ENCODE results near the gene CD14. TPM values are rescaled to one million over a fixed set of nuclear protein-coding genes. Genes with fewer than 3 reads are reported as not detected.
"Not testable (repeated sequence)": the region's sequence is repeated elsewhere in the genome, so short reads cannot be mapped to it uniquely, and the experiment has no call there.

The CD14 gene
- polyA plus RNA-seq, 1 donor = 13.2 TPM

DNA sequence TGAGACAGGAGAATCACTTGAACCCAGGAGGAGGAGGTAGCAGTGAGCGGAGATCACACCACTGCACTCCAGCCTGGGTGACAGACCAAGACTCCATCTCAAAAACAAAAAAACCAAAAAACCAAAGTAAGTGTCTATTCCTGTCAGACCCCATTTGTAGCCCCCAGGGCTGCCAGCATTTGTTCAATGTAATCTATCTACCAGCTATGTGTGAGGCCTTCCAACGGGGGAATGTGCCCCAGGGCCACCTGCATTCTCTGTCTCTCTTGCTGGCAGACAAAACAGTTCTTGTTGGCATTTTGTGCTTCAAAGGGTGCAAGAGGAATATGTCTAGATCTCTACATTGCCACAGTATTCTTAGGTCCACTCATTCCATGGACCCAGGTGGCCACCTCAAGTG, 34.1 kb downstream of the CD14 start:
- no peaks in the 10 kb centered on the region for H3K27me3 ChIP-seq (ENCODE audit: control insufficient read depth, insufficient read depth, low read length)
- no peaks in the 10 kb centered on the region for H3K9me3 ChIP-seq (ENCODE audit: control insufficient read depth, low read depth, low read length)
- H3K36me3 ChIP-seq (ENCODE audit: control insufficient read depth, insufficient read depth, low read length) = no peaks in the 10 kb centered on the region
- no CpG with 5 or more reads among the region's 2 CpGs for WGBS (ENCODE audit: insufficient coverage, low lambda C conversion rate)
- H3K27ac ChIP-seq (ENCODE audit: low read length) = no peak overlapping the region
- no peaks in the 10 kb centered on the region for H3K4me1 ChIP-seq (ENCODE audit: control insufficient read depth, insufficient read depth, low read length)
- DNase-seq = no peak
- H3K4me3 ChIP-seq (ENCODE audit: low read length) = no peak overlapping the region

DNA sequence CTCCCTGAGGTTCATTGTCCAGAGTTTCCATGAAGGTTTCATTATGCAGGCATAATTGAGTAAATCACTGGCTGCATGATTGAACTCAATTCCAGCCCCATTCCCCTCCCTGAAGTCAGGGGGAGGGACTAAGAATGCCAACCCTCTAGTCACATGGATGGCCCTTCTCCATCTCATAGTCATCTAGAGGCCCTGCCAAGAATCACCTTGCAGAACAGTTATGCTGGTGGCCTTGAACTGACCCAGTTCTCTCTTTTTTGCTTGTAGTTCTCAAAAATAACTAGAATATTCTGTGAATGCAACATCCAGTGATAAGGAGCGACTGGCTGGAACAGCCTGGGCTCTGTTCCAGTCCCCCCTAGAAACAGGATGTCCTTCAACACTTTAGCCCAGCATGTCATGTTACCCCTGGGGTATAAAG, 36.6 kb downstream of the CD14 start:
- Histone ChIP-seq H3K27me3 (ENCODE audit: control insufficient read depth, insufficient read depth, low read length) (no peaks in the 10 kb centered on the region), H3K9me3 (ENCODE audit: control insufficient read depth, low read depth, low read length) (no peaks in the 10 kb centered on the region), H3K4me1 (ENCODE audit: control insufficient read depth, insufficient read depth, low read length) (no peaks in the 10 kb centered on the region), H3K36me3 (ENCODE audit: control insufficient read depth, insufficient read depth, low read length) (no peaks in the 10 kb centered on the region), H3K4me3 (ENCODE audit: low read length) (no peak overlapping the region), H3K27ac (ENCODE audit: low read length) (no peak overlapping the region)
- no CpG with 5 or more reads among the region's 1 CpG for WGBS (ENCODE audit: insufficient coverage, low lambda C conversion rate)
- no peak for DNase-seq

DNA sequence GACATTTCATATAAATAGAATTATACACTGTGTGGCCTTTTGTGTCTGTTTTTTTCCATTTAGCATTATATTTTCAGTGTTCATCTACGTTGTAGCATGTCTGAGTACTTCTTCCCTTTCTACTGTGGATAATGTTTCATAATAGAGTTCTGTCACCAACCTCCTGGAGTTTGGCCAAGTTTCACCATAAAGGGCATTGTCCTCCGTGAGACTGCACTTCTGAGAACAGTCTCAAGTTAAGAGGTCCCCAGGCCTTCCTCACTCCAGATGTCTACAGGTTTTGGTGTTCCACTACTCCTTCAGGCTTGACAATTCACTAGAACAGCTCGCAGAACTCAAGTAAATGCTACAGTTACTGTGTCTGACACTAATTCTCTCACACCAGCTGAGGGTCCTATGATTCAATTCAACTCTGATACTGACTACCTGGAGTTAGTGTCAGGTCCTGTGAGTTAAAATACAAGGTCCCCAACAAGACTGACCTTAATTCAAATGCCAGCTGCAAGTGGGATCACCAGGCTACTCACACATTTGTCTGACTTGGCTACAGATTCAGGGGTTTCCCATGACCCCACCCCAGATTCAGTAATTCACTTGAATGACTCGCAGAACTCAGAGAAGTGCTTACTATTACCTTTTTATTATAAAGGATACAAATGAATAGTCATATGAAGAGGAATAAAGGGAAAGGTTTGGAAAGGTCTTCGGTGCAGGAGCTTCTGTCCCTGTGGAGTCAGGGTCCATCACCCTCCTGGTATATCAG, 37.3 kb downstream of the CD14 start:
- H3K27ac ChIP-seq (ENCODE audit: low read length) = no peak overlapping the region
- WGBS (ENCODE audit: insufficient coverage, low lambda C conversion rate) = 80% methylated on average over 1 of the region's 5 CpGs
- H3K4me3 ChIP-seq (ENCODE audit: low read length) = no peak overlapping the region
- H3K9me3 ChIP-seq (ENCODE audit: control insufficient read depth, low read depth, low read length) = no peaks in the 10 kb centered on the region
- peak; percentile 40 to 61 for DNase-seq
- no peaks in the 10 kb centered on the region for H3K27me3 ChIP-seq (ENCODE audit: control insufficient read depth, insufficient read depth, low read length)
- H3K36me3 ChIP-seq (ENCODE audit: control insufficient read depth, insufficient read depth, low read length) = no peaks in the 10 kb centered on the region
- H3K4me1 ChIP-seq (ENCODE audit: control insufficient read depth, insufficient read depth, low read length) = no peaks in the 10 kb centered on the region

DNA sequence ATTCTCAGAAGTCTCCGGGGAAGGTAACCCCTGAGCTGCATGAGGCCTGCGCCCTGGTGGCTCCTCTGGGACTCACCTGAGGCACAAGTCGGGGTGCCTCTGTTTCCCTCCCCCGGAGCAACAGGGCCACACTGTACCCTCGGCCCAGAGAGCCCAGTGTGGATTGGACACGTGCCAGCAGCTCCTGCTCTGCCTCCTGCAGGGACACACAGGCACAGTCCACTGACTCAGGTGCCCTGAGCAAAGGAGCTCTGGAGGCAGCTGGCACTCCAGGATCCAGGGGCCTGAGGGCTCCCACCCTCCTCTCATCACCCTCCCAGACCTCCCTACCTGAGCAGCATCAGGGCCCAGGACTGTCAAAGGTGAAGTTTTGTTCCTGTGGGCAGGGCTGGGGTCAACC, 38.8 kb downstream of the CD14 start:
- H3K27me3 ChIP-seq (ENCODE audit: control insufficient read depth, insufficient read depth, low read length) = peaks cover 2% of the 10 kb centered on the region
- no peak for DNase-seq
- no peak overlapping the region for H3K4me3 ChIP-seq (ENCODE audit: low read length)
- no peaks in the 10 kb centered on the region for H3K36me3 ChIP-seq (ENCODE audit: control insufficient read depth, insufficient read depth, low read length)
- no CpG with 5 or more reads among the region's 6 CpGs for WGBS (ENCODE audit: insufficient coverage, low lambda C conversion rate)
- no peaks in the 10 kb centered on the region for H3K4me1 ChIP-seq (ENCODE audit: control insufficient read depth, insufficient read depth, low read length)
- no peaks in the 10 kb centered on the region for H3K9me3 ChIP-seq (ENCODE audit: control insufficient read depth, low read depth, low read length)
- no peak overlapping the region for H3K27ac ChIP-seq (ENCODE audit: low read length)

DNA sequence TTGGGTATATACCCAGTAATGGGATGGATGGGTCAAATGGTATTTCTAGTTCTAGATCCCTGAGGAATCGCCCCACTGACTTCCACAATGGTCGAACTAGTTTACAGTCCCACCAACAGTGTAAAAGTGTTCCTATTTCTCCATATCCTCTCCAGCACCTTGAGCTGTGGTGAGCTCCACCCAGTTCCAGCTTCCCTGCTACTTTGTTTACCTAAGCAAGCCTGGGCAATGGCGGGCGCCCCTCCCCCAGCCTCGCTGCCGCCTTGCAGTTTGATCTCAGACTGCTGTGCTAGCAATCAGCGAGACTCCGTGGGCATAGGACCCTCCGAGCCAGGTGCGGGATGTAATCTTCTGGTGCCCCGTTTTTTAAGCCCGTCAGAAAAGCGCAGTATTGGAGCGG, 39.9 kb downstream of the CD14 start:
- H3K36me3 ChIP-seq (ENCODE audit: control insufficient read depth, insufficient read depth, low read length); DNase-seq; H3K4me1 ChIP-seq (ENCODE audit: control insufficient read depth, insufficient read depth, low read length); H3K9me3 ChIP-seq (ENCODE audit: control insufficient read depth, low read depth, low read length); H3K27ac ChIP-seq (ENCODE audit: low read length); H3K27me3 ChIP-seq (ENCODE audit: control insufficient read depth, insufficient read depth, low read length): not testable (repeated sequence)
- WGBS (ENCODE audit: insufficient coverage, low lambda C conversion rate) = no CpG with 5 or more reads among the region's 14 CpGs
- H3K4me3 ChIP-seq (ENCODE audit: low read length) = peak overlapping the region; percentile 9

DNA sequence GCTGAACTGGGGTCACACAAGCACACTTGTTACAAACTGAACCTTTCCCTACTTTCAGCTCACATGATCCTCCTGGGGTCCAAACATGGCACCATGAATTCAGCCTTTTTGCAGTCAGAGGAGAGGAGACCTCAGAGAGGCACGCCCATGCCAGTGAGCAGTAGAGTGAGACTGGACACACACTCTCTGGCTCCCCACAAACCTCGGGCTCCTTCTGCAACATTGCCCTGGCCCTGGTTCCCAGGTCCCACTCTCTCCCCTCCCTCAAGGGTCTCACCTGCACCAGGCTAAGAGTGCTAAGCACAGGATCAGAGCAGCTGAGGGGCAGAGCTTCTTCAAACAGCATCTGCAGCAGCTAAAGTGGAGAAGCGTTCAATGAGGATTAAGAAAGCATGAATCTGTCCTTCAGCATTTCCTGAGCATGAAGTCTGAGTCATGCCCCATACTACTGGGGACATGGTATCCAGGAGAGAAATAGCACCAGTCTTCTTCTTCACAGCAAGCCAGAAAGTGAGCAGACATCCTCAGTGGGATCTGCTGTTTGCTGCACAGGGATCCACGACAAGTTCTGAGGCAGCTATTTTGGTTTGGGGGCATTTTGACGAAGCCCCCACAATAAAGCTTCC, 41.1 kb downstream of the CD14 start:
- Histone ChIP-seq H3K27ac (ENCODE audit: low read length) (no peak overlapping the region), H3K4me3 (ENCODE audit: low read length) (no peak overlapping the region), H3K36me3 (ENCODE audit: control insufficient read depth, insufficient read depth, low read length) (no peaks in the 10 kb centered on the region), H3K4me1 (ENCODE audit: control insufficient read depth, insufficient read depth, low read length) (no peaks in the 10 kb centered on the region), H3K27me3 (ENCODE audit: control insufficient read depth, insufficient read depth, low read length) (peaks cover 2% of the 10 kb centered on the region), H3K9me3 (ENCODE audit: control insufficient read depth, low read depth, low read length) (no peaks in the 10 kb centered on the region)
- no CpG with 5 or more reads among the region's 5 CpGs for WGBS (ENCODE audit: insufficient coverage, low lambda C conversion rate)
- no peak for DNase-seq

DNA sequence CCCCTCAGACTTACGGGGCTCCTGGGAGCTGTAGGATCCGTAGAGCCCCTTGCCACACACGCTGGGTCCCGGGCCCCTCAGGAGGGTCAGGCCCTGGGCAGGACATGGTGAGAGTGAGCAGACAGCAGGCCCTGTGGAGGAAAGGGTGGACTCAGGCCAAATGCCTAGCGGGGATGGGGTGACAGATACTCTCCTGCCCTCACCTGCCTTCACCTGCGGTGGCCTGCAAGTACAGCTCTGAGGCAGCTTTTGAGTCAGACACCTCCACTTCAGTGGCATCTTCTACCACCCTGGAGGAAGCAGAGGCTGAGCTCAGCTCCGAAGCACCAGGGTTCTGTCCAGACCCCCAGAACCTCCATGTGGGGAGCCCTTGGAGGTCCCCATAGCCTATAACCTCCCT, 42.1 kb downstream of the CD14 start:
- H3K4me3 ChIP-seq (ENCODE audit: low read length) = no peak overlapping the region
- DNase-seq = no peak
- H3K27me3 ChIP-seq (ENCODE audit: control insufficient read depth, insufficient read depth, low read length) = peaks cover 2% of the 10 kb centered on the region
- H3K36me3 ChIP-seq (ENCODE audit: control insufficient read depth, insufficient read depth, low read length) = no peaks in the 10 kb centered on the region
- no peaks in the 10 kb centered on the region for H3K4me1 ChIP-seq (ENCODE audit: control insufficient read depth, insufficient read depth, low read length)
- no peaks in the 10 kb centered on the region for H3K9me3 ChIP-seq (ENCODE audit: control insufficient read depth, low read depth, low read length)
- no peak overlapping the region for H3K27ac ChIP-seq (ENCODE audit: low read length)
- no CpG with 5 or more reads among the region's 7 CpGs for WGBS (ENCODE audit: insufficient coverage, low lambda C conversion rate)

DNA sequence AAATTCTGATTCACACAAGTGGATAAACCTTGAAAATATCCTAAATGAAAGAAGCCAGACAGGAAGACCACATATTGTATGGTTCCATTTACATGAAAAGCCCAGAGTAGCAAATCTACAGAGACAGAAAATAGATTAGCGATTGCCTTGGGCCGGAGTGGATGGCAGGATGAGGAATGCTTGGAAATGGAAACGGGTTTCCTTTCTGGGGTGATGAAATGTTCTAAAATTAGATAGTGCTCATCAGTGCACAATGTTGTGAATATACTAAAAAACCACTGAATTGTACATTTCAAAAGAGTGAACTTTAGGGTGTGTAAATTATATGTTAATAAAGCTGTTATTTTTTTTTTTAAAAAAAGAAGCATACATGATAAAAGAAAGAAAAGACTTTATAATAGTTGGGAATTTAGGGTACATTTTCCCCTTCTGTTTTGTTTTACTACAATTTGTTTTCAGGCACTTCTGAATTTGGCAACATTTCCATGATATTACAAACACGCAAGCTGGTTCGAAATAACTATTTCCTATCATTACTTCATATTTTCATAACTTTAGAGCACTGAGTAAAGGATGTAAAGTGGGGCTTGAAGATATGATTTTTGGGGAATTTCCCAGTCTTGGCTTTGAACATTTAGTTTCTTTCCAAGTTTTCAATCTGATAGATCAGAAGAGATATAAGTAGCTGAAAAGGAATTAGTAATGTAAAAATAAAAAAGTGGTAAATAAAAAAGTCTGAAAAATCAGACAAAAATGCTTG, 44.5 kb downstream of the CD14 start:
- H3K27me3 ChIP-seq (ENCODE audit: control insufficient read depth, insufficient read depth, low read length) = peaks cover 2% of the 10 kb centered on the region
- no peak for DNase-seq
- H3K27ac ChIP-seq (ENCODE audit: low read length) = no peak overlapping the region
- no peaks in the 10 kb centered on the region for H3K4me1 ChIP-seq (ENCODE audit: control insufficient read depth, insufficient read depth, low read length)
- no peak overlapping the region for H3K4me3 ChIP-seq (ENCODE audit: low read length)
- H3K36me3 ChIP-seq (ENCODE audit: control insufficient read depth, insufficient read depth, low read length) = no peaks in the 10 kb centered on the region
- 83% methylated on average over 3 of the region's 5 CpGs for WGBS (ENCODE audit: insufficient coverage, low lambda C conversion rate)
- no peaks in the 10 kb centered on the region for H3K9me3 ChIP-seq (ENCODE audit: control insufficient read depth, low read depth, low read length)

DNA sequence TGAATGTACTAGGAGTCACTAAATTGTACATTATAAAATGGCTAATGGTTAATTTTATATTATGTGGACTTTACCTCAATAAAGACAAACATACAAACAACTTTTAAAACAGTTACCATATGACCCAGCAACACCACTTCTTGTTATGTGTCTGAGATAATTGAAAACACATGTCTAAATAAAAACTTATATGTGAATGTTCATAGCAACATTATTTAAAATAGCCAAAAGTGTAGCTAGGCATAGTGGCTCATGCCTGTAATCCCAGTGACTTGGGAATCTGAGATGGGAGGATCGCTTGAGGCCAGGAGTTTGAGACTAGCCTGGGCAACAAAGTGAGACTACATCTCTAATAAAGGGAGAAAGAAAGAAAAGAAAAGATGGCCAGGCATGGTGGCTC, 45.5 kb downstream of the CD14 start:
- H3K4me1 ChIP-seq (ENCODE audit: control insufficient read depth, insufficient read depth, low read length) = no peaks in the 10 kb centered on the region
- WGBS (ENCODE audit: insufficient coverage, low lambda C conversion rate) = no CpG with 5 or more reads among the region's 1 CpG

More for the DNA sequence above, 45.5 kb downstream of the CD14 start:
- Histone ChIP-seq H3K27ac (ENCODE audit: low read length) (no peak overlapping the region), H3K4me3 (ENCODE audit: low read length) (no peak overlapping the region), H3K27me3 (ENCODE audit: control insufficient read depth, insufficient read depth, low read length) (peaks cover 2% of the 10 kb centered on the region), H3K36me3 (ENCODE audit: control insufficient read depth, insufficient read depth, low read length) (no peaks in the 10 kb centered on the region), H3K9me3 (ENCODE audit: control insufficient read depth, low read depth, low read length) (no peaks in the 10 kb centered on the region)
- no peak for DNase-seq
